Transverse colon (tissue), 4 donors: ENCODE measurements around the gene WDR6. TPM values are rescaled to one million over a fixed set of nuclear protein-coding genes. Genes with fewer than 3 reads are reported as not detected.

Experiments used
- DNase-seq: peaks from one replicate; pipeline ENCODE4 v3.0.0-alpha.2; 2019
- H3K27ac ChIP-seq, 4 donors: fragments of 200-600 bp; sonication (generic); 2 replicates each; pipeline ENCODE4 v1.5.1; 2016 to 2018; ENCODE audit warnings: inconsistent platforms in 4 of 4
- H3K27me3 ChIP-seq: fragments of 200-600 bp; sonication (generic); 2 replicates; pipeline ENCODE4 v1.5.1; 2017; ENCODE audit warnings: inconsistent platforms
- H3K36me3 ChIP-seq, 4 donors: fragments of 200-600 bp; sonication (generic); 2 replicates each; pipeline ENCODE4 v1.5.1; 2017 to 2019; ENCODE audit warnings: inconsistent platforms in 4 of 4
- H3K4me1 ChIP-seq, 4 donors: fragments of 200-600 bp; sonication (generic); 2 replicates each; pipeline ENCODE4 v1.5.1; 2017 to 2020; ENCODE audit warnings: inconsistent platforms in 4 of 4
- H3K4me3 ChIP-seq, 4 donors: fragments of 200-600 bp; sonication (generic); 1 replicate in 1 of 4; 2 replicates in 3 of 4; pipeline versions ENCODE4 v1.5.1 to v1.6.1; 2017 to 2019; ENCODE audit warnings: inconsistent platforms in 4 of 4
- H3K9me3 ChIP-seq, 2 donors: fragments of 200-600 bp; sonication (generic); 2 replicates each; pipeline ENCODE4 v1.5.1; 2017 to 2019; ENCODE audit warnings: inconsistent platforms in 2 of 2
- EP300 ChIP-seq: sonication (generic); formaldehyde crosslinking; IDR thresholded peaks from one replicate; pipeline ENCODE4 v1.6.1; 2017; ENCODE audit warnings: antibody characterized with exemption, low read depth
- POLR2A ChIP-seq: fragments of 450-650 bp; IDR thresholded peaks from one replicate; pipeline ENCODE4 v1.6.1; 2016; ENCODE audit warnings: antibody characterized with exemption, mild to moderate bottlenecking, moderate library complexity
- POLR2AphosphoS5 ChIP-seq, 3 donors: sonication (generic); formaldehyde crosslinking; IDR thresholded peaks; one replicate each; pipeline ENCODE4 v1.6.1; 2016; ENCODE audit warnings: antibody characterized with exemption in 3 of 3
- WGBS, 2 donors: methylation state at CpG; one replicate each; pipeline ENCODE4 v1.1.5; 2018; ENCODE audit warnings: low coverage in 1 of 2; 5-methylcytosine and 5-hydroxymethylcytosine counted together
- in situ Hi-C, 4 donors: fragments of 200-750 bp; cut with MboI; loops; one replicate each; pipeline versions ENCODE4 v1.15.0 to v1.15.1; 2017; ENCODE audit warnings: low sequenced_read_pairs in 3 of 4, low pct_ligation_motif_present in 1 of 4, low pct_unique_long_range_greater_than_20kb in 1 of 4
- intact Hi-C: fragments of 100-400 bp; cut with DNase I; formaldehyde crosslinking; loops from one replicate; pipeline ENCODE4 v1.15.1; 2023; ENCODE audit warnings: low total_unique reads
- total RNA-seq, 4 donors: library from RNA; depleted of rRNA; stranded (reverse); fragments of >200 nt; gene quantifications; one replicate each; pipeline ENCODE4 v1.1.0, GENCODE V29; 2016
- TF ChIP-seq, protein P1 (sequence below), 5 experiments: fragments of 200-600 bp in 3 of 5; fragments of 450-650 bp in 2 of 5; sonication (generic) in 3 of 5; IDR thresholded peaks; 1 replicate in 2 of 5; 2 replicates in 3 of 5; pipeline ENCODE4 v1.5.1; 2016 to 2017; ENCODE audit warnings: antibody characterized with exemption in 5 of 5, inconsistent platforms in 3 of 5, mild to moderate bottlenecking in 2 of 5, moderate library complexity in 1 of 5

WDR6 gene
- total RNA-seq, 4 donors from 2014 or later = 76.0 to 162 (median 146) TPM

DNA sequence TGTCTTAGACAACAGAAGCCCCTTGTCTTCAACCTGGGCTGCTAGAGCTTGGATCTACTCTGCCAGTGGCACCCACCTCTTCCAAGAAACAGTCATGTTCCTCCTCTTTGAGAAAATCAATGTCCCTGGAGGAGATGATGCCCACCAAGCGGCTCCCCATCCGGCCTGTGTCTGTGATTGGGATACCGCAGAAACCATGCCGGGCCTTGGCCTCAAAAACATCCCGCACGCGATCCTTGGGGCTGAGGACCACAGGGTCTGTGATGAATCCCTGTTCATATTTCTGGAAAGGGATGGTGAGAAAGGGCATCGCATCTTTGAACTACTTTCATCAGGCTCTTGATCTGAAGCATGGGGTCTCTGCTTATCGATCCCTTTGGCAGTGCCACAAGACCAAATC, 20.4 kb downstream of the WDR6 start:
- WGBS, 2 donors = 94% methylated on average over 9 of the region's 9 CpGs; no CpG with 5 or more reads in 1 of the 2 donors
- peak overlapping the region in 3 of 4 donors; percentile 89 to 94 (median 91) for H3K27ac ChIP-seq
- peaks cover 17 to 29% (median 23%) of the 10 kb centered on the region in 4 donors for H3K4me1 ChIP-seq

DNA sequence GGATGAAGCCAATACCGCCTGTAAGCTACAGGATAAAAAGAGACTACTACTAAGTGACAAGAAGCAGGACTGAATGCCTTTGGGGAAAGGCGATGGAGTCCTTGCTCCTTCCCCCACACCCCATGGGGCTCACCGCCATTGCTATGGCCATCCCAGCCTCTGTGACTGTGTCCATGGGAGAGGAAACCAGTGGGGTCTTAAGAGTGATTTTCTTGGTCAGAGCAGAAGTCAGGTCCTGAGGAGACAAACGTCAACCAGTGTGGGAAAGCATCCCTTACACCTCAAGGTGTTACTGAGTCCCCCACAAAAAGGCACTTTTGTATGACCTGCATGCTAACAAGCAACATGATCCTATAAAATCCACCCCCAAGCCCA, 21.1 kb downstream of the WDR6 start:
- Histone ChIP-seq H3K27ac (peak overlapping the region; percentile 89 to 96 (median 92)), H3K36me3 (peaks cover 0 to 40% (median 10%) of the 10 kb centered on the region in 4 donors), H3K4me1 (peaks cover 11 to 23% (median 17%) of the 10 kb centered on the region in 4 donors), H3K4me3 (peak overlapping the region in 2 of 4 donors; percentile 60 to 64), H3K9me3 (no peaks in the 10 kb centered on the region), H3K27me3 (no peaks in the 10 kb centered on the region)
- DNase-seq = no peak
- WGBS, 2 donors = 56% methylated on average over 4 of the region's 4 CpGs; no CpG with 5 or more reads in 1 of the 2 donors
- TF ChIP-seq EP300 (no peak), POLR2A (no peak), POLR2AphosphoS5 (IDR thresholded peaks at IDR 0.05) (no peak)
- TF ChIP-seq, protein P1, sequence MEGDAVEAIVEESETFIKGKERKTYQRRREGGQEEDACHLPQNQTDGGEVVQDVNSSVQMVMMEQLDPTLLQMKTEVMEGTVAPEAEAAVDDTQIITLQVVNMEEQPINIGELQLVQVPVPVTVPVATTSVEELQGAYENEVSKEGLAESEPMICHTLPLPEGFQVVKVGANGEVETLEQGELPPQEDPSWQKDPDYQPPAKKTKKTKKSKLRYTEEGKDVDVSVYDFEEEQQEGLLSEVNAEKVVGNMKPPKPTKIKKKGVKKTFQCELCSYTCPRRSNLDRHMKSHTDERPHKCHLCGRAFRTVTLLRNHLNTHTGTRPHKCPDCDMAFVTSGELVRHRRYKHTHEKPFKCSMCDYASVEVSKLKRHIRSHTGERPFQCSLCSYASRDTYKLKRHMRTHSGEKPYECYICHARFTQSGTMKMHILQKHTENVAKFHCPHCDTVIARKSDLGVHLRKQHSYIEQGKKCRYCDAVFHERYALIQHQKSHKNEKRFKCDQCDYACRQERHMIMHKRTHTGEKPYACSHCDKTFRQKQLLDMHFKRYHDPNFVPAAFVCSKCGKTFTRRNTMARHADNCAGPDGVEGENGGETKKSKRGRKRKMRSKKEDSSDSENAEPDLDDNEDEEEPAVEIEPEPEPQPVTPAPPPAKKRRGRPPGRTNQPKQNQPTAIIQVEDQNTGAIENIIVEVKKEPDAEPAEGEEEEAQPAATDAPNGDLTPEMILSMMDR (IDR thresholded peaks at IDR 0.05) = no peak
- intact Hi-C loops = no loop called here
- in situ Hi-C loops = no loop called here

More for the DNA sequence above, 20.4 kb downstream of the WDR6 start:
- H3K36me3 ChIP-seq = peaks cover 0 to 35% (median 6%) of the 10 kb centered on the region in 4 donors
- in situ Hi-C loops = no loop called here
- TF ChIP-seq, protein P1 (IDR thresholded peaks at IDR 0.05) = no peak
- TF ChIP-seq POLR2A (no peak), EP300 (no peak), POLR2AphosphoS5 (IDR thresholded peaks at IDR 0.05) (no peak)
- no peaks in the 10 kb centered on the region for H3K27me3 ChIP-seq
- intact Hi-C loops = no loop called here
- no peaks in the 10 kb centered on the region for H3K9me3 ChIP-seq
- H3K4me3 ChIP-seq = no peak overlapping the region
- no peak for DNase-seq

- TF ChIP-seq, protein P1 (IDR thresholded peaks at IDR 0.05) = peak in 1 of 5 experiments; percentile 7
- peak; percentile 98 for TF ChIP-seq POLR2A
- no peak for TF ChIP-seq EP300
- peak; percentile 98 to 100 (median 99) for TF ChIP-seq POLR2AphosphoS5 (IDR thresholded peaks at IDR 0.05)
- intact Hi-C loops = no loop called here
- H3K9me3 ChIP-seq = no peaks in the 10 kb centered on the region
- peaks cover 0 to 38% (median 10%) of the 10 kb centered on the region in 4 donors for H3K36me3 ChIP-seq
- 2% methylated on average over 50 of the region's 55 CpGs; no CpG with 5 or more reads in 1 of the 2 donors for WGBS, 2 donors
- in situ Hi-C loops = no loop called here
- no peaks in the 10 kb centered on the region for H3K27me3 ChIP-seq
- peak; percentile 95 for DNase-seq
- H3K27ac ChIP-seq = peak within 1 kb of the TSS; percentile 89 to 96 (median 92)
- peak within 1 kb of the TSS; percentile 38 to 79 (median 62) for H3K4me3 ChIP-seq
- peaks cover 10 to 21% (median 15%) of the 10 kb centered on the region in 4 donors for H3K4me1 ChIP-seq
Observed at GRCh38 chr3:49028673-49029562, 21.7 kb downstream of the WDR6 start, which contains the start of gene IMPDH2. Gene IMPDH2 (minus strand): TSS chr3:49029398. CDS start chr3:49029350, 48 bp downstream.

DNA sequence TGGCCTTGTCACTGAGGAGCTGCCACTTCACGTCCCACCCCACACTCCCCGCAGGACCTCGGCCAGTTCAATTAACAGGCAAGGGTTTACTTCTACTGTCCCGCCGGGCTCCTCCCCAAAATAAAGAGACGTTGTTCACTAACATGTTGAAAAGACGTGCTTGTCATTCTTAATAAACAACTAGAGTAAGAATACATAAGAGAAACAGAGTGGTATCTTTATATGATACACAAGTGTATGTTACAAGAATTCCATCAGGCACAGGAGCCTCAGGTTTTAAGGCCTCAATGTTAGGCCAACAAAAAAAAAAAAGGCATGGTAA, 22.3 kb downstream of the WDR6 start:
- WGBS, 2 donors = 1% methylated on average over 7 of the region's 7 CpGs; no CpG with 5 or more reads in 1 of the 2 donors
- peaks cover 0 to 32% (median 12%) of the 10 kb centered on the region in 4 donors for H3K36me3 ChIP-seq
- TF ChIP-seq POLR2A = no peak
- no peak for TF ChIP-seq POLR2AphosphoS5 (IDR thresholded peaks at IDR 0.05)
- TF ChIP-seq, protein P1 (IDR thresholded peaks at IDR 0.05) = no peak
- no peak for TF ChIP-seq EP300
- peaks cover 10 to 21% (median 15%) of the 10 kb centered on the region in 4 donors for H3K4me1 ChIP-seq
- no peaks in the 10 kb centered on the region for H3K9me3 ChIP-seq
- H3K27ac ChIP-seq = peak overlapping the region; percentile 89 to 96 (median 92)
- intact Hi-C loops = no loop called here
- in situ Hi-C loops = no loop called here
- peak overlapping the region in 3 of 4 donors; percentile 38 to 64 (median 60) for H3K4me3 ChIP-seq
- no peaks in the 10 kb centered on the region for H3K27me3 ChIP-seq
- no peak for DNase-seq
